Endothelial cell of umbilical vein (primary cell): ENCODE measurements around the gene CARD19.

ENCODE experiments used
- EZH2 ChIP-seq: IDR thresholded peaks from 2 replicates; pipeline ENCODE4 v1.6.1; 2012; ENCODE audit warnings: borderline replicate concordance, low read depth, mild to moderate bottlenecking, moderate library complexity, low read length, inconsistent platforms; ENCODE audit not compliant: severe bottlenecking
- FOS ChIP-seq: IDR thresholded peaks from 2 replicates; pipeline ENCODE4 v1.6.1; 2011; ENCODE audit warnings: mild to moderate bottlenecking, low read length, moderate library complexity, borderline replicate concordance; ENCODE audit not compliant: insufficient read depth
- POLR2A ChIP-seq: IDR thresholded peaks from 2 replicates; pipeline ENCODE4 v1.6.1; 2012; ENCODE audit warnings: low read depth, mild to moderate bottlenecking, control low read depth, low read length
- POLR2AphosphoS5 ChIP-seq: IDR thresholded peaks from 2 replicates; pipeline ENCODE4 v1.6.1; 2012; ENCODE audit warnings: low read depth, mild to moderate bottlenecking, control low read depth, low read length, moderate library complexity; ENCODE audit not compliant: insufficient read depth
- TF ChIP-seq, protein P1 (sequence below), 2 donors: IDR thresholded peaks; 1 replicate in 1 of 2; 2 replicates in 1 of 2; pipeline ENCODE4 v1.5.1; 2011; ENCODE audit warnings: low read length in 2 of 2, mild to moderate bottlenecking in 2 of 2, moderate library complexity in 2 of 2, control low read depth in 1 of 2, inconsistent platforms in 1 of 2, low read depth in 1 of 2; ENCODE audit not compliant: insufficient read depth in 1 of 2; ENCODE audit errors: extremely low read depth in 1 of 2

GRCh38 chr9:93138171-93138764 is 42.3 kb downstream of the CARD19 start:
- TF ChIP-seq, protein P1, sequence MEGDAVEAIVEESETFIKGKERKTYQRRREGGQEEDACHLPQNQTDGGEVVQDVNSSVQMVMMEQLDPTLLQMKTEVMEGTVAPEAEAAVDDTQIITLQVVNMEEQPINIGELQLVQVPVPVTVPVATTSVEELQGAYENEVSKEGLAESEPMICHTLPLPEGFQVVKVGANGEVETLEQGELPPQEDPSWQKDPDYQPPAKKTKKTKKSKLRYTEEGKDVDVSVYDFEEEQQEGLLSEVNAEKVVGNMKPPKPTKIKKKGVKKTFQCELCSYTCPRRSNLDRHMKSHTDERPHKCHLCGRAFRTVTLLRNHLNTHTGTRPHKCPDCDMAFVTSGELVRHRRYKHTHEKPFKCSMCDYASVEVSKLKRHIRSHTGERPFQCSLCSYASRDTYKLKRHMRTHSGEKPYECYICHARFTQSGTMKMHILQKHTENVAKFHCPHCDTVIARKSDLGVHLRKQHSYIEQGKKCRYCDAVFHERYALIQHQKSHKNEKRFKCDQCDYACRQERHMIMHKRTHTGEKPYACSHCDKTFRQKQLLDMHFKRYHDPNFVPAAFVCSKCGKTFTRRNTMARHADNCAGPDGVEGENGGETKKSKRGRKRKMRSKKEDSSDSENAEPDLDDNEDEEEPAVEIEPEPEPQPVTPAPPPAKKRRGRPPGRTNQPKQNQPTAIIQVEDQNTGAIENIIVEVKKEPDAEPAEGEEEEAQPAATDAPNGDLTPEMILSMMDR (IDR thresholded peaks at IDR 0.05; ENCODE audit: extremely low read depth in 1 of 2, insufficient read depth in 1 of 2, low read depth in 1 of 2, low read length in 2 of 2): no peak
- no peak for TF ChIP-seq POLR2A
- TF ChIP-seq FOS: no peak
- TF ChIP-seq POLR2AphosphoS5: no peak
- no peak for TF ChIP-seq EZH2
